ENCODE results near the gene PATZ1.

PATZ1 gene

DNA sequence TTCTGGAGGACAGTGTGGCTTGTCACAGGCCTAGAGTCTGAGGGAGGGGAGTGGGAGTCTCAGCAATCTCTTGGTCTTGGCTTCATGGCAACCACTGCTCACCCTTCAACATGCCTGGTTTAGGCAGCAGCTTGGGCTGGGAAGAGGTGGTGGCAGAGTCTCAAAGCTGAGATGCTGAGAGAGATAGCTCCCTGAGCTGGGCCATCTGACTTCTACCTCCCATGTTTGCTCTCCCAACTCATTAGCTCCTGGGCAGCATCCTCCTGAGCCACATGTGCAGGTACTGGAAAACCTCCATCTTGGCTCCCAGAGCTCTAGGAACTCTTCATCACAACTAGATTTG lies 66.8 kb downstream of the PATZ1 start:
- DNase-seq: no peak

DNA sequence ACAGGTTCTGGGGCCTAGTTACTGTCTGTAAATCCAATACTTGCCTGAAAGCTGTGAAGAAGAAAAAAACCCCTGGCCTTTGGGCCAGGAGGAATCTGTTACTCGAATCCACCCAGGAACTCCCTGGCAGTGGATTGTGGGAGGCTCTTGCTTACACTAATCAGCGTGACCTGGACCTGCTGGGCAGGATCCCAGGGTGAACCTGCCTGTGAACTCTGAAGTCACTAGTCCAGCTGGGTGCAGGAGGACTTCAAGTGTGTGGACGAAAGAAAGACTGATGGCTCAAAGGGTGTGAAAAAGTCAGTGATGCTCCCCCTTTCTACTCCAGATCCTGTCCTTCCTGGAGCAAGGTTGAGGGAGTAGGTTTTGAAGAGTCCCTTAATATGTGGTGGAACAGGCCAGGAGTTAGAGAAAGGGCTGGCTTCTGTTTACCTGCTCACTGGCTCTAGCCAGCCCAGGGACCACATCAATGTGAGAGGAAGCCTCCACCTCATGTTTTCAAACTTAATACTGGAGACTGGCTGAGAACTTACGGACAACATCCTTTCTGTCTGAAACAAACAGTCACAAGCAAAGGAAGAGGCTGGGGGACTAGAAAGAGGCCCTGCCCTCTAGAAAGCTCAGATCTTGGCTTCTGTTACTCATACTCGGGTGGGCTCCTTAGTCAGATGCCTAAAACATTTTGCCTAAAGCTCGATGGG lies 67.4 kb downstream of the PATZ1 start:
- no peak for DNase-seq

DNA sequence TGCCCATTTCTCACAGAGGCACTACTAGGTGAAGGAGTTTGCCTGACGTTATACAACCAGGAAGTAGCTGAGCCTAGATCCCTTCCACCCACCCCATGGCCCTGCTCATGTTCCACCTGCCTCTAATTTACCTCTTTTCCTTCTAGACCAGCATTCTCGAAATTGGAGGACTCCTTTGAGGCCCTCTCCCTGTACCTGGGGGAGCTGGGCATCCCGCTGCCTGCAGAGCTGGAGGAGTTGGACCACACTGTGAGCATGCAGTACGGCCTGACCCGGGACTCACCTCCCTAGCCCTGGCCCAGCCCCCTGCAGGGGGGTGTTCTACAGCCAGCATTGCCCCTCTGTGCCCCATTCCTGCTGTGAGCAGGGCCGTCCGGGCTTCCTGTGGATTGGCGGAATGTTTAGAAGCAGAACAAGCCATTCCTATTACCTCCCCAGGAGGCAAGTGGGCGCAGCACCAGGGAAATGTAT lies 68.0 kb downstream of the PATZ1 start:
- DNase-seq: no peak

DNA sequence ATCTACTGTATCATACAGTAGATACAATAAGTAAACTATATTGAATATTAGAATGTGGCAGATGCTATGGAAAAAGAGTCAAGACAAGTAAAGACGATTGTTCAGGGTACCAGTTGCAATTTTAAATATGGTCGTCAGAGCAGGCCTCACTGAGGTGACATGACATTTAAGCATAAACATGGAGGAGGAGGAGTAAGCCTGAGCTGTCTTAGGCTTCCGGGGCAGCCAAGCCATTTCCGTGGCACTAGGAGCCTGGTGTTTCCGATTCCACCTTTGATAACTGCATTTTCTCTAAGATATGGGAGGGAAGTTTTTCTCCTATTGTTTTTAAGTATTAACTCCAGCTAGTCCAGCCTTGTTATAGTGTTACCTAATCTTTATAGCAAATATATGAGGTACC lies 68.4 kb downstream of the PATZ1 start:
- no peak for DNase-seq

DNA sequence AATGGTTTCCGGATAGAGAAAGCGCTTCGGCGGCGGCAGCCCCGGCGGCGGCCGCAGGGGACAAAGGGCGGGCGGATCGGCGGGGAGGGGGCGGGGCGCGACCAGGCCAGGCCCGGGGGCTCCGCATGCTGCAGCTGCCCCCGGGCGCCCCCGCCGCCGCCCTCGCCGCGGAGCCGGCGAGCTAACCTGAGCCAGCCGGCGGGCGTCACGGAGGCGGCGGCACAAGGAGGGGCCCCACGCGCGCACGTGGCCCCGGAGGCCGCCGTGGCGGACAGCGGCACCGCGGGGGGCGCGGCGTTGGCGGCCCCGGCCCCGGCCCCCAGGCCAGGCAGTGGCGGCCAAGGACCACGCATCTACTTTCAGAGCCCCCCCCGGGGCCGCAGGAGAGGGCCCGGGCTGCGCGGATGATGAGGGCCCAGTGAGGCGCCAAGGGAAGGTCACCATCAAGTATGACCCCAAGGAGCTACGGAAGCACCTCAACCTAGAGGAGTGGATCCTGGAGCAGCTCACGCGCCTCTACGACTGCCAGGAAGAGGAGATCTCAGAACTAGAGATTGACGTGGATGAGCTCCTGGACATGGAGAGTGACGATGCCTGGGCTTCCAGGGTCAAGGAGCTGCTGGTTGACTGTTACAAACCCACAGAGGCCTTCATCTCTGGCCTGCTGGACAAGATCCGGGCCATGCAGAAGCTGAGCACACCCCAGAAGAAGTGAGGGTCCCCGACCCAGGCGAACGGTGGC lies 69.5 kb downstream of the PATZ1 start:
- no peak for DNase-seq

Data from suppressor macrophage treated with lipopolysaccharide for 1 hour (primary cell).